Transverse colon (tissue), 4 donors: ENCODE results near the gene PRRT1. TPM values are rescaled to one million over a fixed set of nuclear protein-coding genes. Genes with fewer than 3 reads are reported as not detected.

Source experiments
- DNase-seq: peaks from one replicate; pipeline ENCODE4 v3.0.0-alpha.2; 2019
- H3K27ac ChIP-seq, 4 donors: fragments of 200-600 bp; sonication (generic); 2 replicates each; pipeline ENCODE4 v1.5.1; 2016 to 2018; ENCODE audit warnings: inconsistent platforms in 4 of 4
- H3K27me3 ChIP-seq: fragments of 200-600 bp; sonication (generic); 2 replicates; pipeline ENCODE4 v1.5.1; 2017; ENCODE audit warnings: inconsistent platforms
- H3K36me3 ChIP-seq, 4 donors: fragments of 200-600 bp; sonication (generic); 2 replicates each; pipeline ENCODE4 v1.5.1; 2017 to 2019; ENCODE audit warnings: inconsistent platforms in 4 of 4
- H3K4me1 ChIP-seq, 4 donors: fragments of 200-600 bp; sonication (generic); 2 replicates each; pipeline ENCODE4 v1.5.1; 2017 to 2020; ENCODE audit warnings: inconsistent platforms in 4 of 4
- H3K4me3 ChIP-seq, 4 donors: fragments of 200-600 bp; sonication (generic); 1 replicate in 1 of 4; 2 replicates in 3 of 4; pipeline versions ENCODE4 v1.5.1 to v1.6.1; 2017 to 2019; ENCODE audit warnings: inconsistent platforms in 4 of 4
- H3K9me3 ChIP-seq, 2 donors: fragments of 200-600 bp; sonication (generic); 2 replicates each; pipeline ENCODE4 v1.5.1; 2017 to 2019; ENCODE audit warnings: inconsistent platforms in 2 of 2
- CTCF ChIP-seq, 5 experiments: fragments of 200-600 bp in 3 of 5; fragments of 450-650 bp in 2 of 5; sonication (generic) in 3 of 5; IDR thresholded peaks; 1 replicate in 2 of 5; 2 replicates in 3 of 5; pipeline ENCODE4 v1.5.1; 2016 to 2017; ENCODE audit warnings: antibody characterized with exemption in 5 of 5, inconsistent platforms in 3 of 5, mild to moderate bottlenecking in 2 of 5, moderate library complexity in 1 of 5
- EP300 ChIP-seq: sonication (generic); formaldehyde crosslinking; IDR thresholded peaks from one replicate; pipeline ENCODE4 v1.6.1; 2017; ENCODE audit warnings: antibody characterized with exemption, low read depth
- POLR2A ChIP-seq: fragments of 450-650 bp; IDR thresholded peaks from one replicate; pipeline ENCODE4 v1.6.1; 2016; ENCODE audit warnings: antibody characterized with exemption, mild to moderate bottlenecking, moderate library complexity
- POLR2AphosphoS5 ChIP-seq, 3 donors: sonication (generic); formaldehyde crosslinking; IDR thresholded peaks; one replicate each; pipeline ENCODE4 v1.6.1; 2016; ENCODE audit warnings: antibody characterized with exemption in 3 of 3
- WGBS, 2 donors: methylation state at CpG; one replicate each; pipeline ENCODE4 v1.1.5; 2018; ENCODE audit warnings: low coverage in 1 of 2; 5-methylcytosine and 5-hydroxymethylcytosine counted together
- in situ Hi-C, 4 donors: fragments of 200-750 bp; cut with MboI; loops; one replicate each; pipeline versions ENCODE4 v1.15.0 to v1.15.1; 2017; ENCODE audit warnings: low sequenced_read_pairs in 3 of 4, low pct_ligation_motif_present in 1 of 4, low pct_unique_long_range_greater_than_20kb in 1 of 4
- intact Hi-C: fragments of 100-400 bp; cut with DNase I; formaldehyde crosslinking; loops from one replicate; pipeline ENCODE4 v1.15.1; 2023; ENCODE audit warnings: low total_unique reads
- total RNA-seq, 4 donors: library from RNA; depleted of rRNA; stranded (reverse); fragments of >200 nt; gene quantifications; one replicate each; pipeline ENCODE4 v1.1.0, GENCODE V29; 2016

The PRRT1 gene
- total RNA-seq, 4 donors from 2014 or later, result 2.4 to 2.7 TPM; not detected in 2

- DNase-seq, result peak; percentile 40
- in situ Hi-C loops, result no loop called here
- H3K4me3 ChIP-seq, result peak overlapping the region; percentile 68 to 88 (median 77)
- WGBS, 2 donors, result 0 to 31% methylated on average over 1 to 26 of the region's 28 CpGs
- TF ChIP-seq POLR2AphosphoS5 (IDR thresholded peaks at IDR 0.05), result no peak
- no peak for TF ChIP-seq CTCF (IDR thresholded peaks at IDR 0.05)
- TF ChIP-seq POLR2A, result no peak
- no peak for TF ChIP-seq EP300
- H3K27me3 ChIP-seq, result no peaks in the 10 kb centered on the region
- H3K9me3 ChIP-seq, result no peaks in the 10 kb centered on the region
- intact Hi-C loops, result no loop called here
- H3K36me3 ChIP-seq, result no peaks in the 10 kb centered on the region
- peak overlapping the region; percentile 98 to 100 (median 99) for H3K27ac ChIP-seq
- H3K4me1 ChIP-seq, result peaks cover 9 to 34% (median 22%) of the 10 kb centered on the region in 4 donors
These were observed 45.2 kb upstream of the PRRT1 start for GRCh38 chr6:32196682-32197616.

GRCh38 chr6:32195902-32196681 is 44.4 kb upstream of the PRRT1 start:
- WGBS, 2 donors, result 0 to 2% methylated on average over 10 to 34 of the region's 58 CpGs
- peak overlapping the region; percentile 68 to 88 (median 77) for H3K4me3 ChIP-seq
- H3K36me3 ChIP-seq, result no peaks in the 10 kb centered on the region
- in situ Hi-C loops, result no loop called here
- H3K9me3 ChIP-seq, result no peaks in the 10 kb centered on the region
- H3K27me3 ChIP-seq, result no peaks in the 10 kb centered on the region
- peak; percentile 92 for DNase-seq
- intact Hi-C loops, result no loop called here
- peak; percentile 78 for TF ChIP-seq EP300
- no peak for TF ChIP-seq CTCF (IDR thresholded peaks at IDR 0.05)
- TF ChIP-seq POLR2AphosphoS5 (IDR thresholded peaks at IDR 0.05), result peak; percentile 97 to 99 (median 99)
- TF ChIP-seq POLR2A, result peak; percentile 99
- H3K4me1 ChIP-seq, result peaks cover 10 to 38% (median 24%) of the 10 kb centered on the region in 4 donors
- H3K27ac ChIP-seq, result peak overlapping the region; percentile 98 to 100 (median 99)

- Histone ChIP-seq H3K4me1 (peaks cover 10 to 43% (median 28%) of the 10 kb centered on the region in 4 donors), H3K9me3 (no peaks in the 10 kb centered on the region), H3K36me3 (no peaks in the 10 kb centered on the region), H3K4me3 (peak overlapping the region in 3 of 4 donors; percentile 68 to 80 (median 74)), H3K27me3 (no peaks in the 10 kb centered on the region), H3K27ac (peak overlapping the region; percentile 98 to 100 (median 99))
- peak; percentile 100 for DNase-seq
- intact Hi-C loops (no loop called here), in situ Hi-C loops (no loop called here)
- TF ChIP-seq CTCF (IDR thresholded peaks at IDR 0.05) (peak in 4 of 5 experiments; percentile 19 to 54 (median 48)), EP300 (no peak)
- 2% methylated on average over 9 of the region's 25 CpGs; no CpG with 5 or more reads in 1 of the 2 donors for WGBS, 2 donors
These were observed 43.8 kb upstream of the PRRT1 start for GRCh38 chr6:32195652-32195901.
